Lung (tissue), 16 donors: ENCODE results near the gene SLC35B2. TPM values are rescaled to one million over a fixed set of nuclear protein-coding genes. Genes with fewer than 3 reads are reported as not detected.

Experiments
- ATAC-seq: fragments of 200-7000 bp; cut with Tn5 transposase; one replicate; pipeline ENCODE4 v1.9.1; 2020; ENCODE audit warnings: moderate number of reproducible peaks; ENCODE audit not compliant: insufficient read depth, low FRiP score
- DNase-seq, 3 donors: peaks; one replicate each; pipeline ENCODE4 v3.0.0-alpha.2; 2013 to 2017
- H3K27ac ChIP-seq, 2 donors: one replicate each; pipeline ENCODE4 v1.5.1; 2013; ENCODE audit warnings: mild to moderate bottlenecking in 2 of 2, moderate library complexity in 2 of 2, control low read depth in 1 of 2, inconsistent platforms in 1 of 2, low read depth in 1 of 2, low read length in 1 of 2
- H3K27me3 ChIP-seq, 3 donors: one replicate each; pipeline ENCODE4 v1.5.1; 2013; ENCODE audit warnings: low read length in 2 of 3; ENCODE audit not compliant: control insufficient read depth in 3 of 3, insufficient read depth in 3 of 3
- H3K36me3 ChIP-seq, 4 donors: one replicate each; pipeline ENCODE4 v1.5.1; 2013; ENCODE audit warnings: low read length in 4 of 4, mild to moderate bottlenecking in 1 of 4, moderate library complexity in 1 of 4; ENCODE audit not compliant: control insufficient read depth in 4 of 4, insufficient read depth in 4 of 4
- H3K4me1 ChIP-seq, 5 donors: one replicate each; pipeline ENCODE4 v1.5.1; 2013; ENCODE audit warnings: low read length in 5 of 5, mild to moderate bottlenecking in 2 of 5, moderate library complexity in 1 of 5; ENCODE audit not compliant: control insufficient read depth in 5 of 5, insufficient read depth in 5 of 5
- H3K4me3 ChIP-seq: one replicate; pipeline ENCODE4 v1.5.1; 2013; ENCODE audit warnings: mild to moderate bottlenecking, control low read depth, moderate library complexity
- H3K9ac ChIP-seq, 2 donors: one replicate each; pipeline ENCODE4 v1.5.1; 2013; ENCODE audit warnings: low read length in 2 of 2, control low read depth in 1 of 2; ENCODE audit not compliant: insufficient read depth in 1 of 2
- H3K9me3 ChIP-seq, 4 donors: one replicate each; pipeline ENCODE4 v1.5.1; 2013; ENCODE audit warnings: low read length in 3 of 4, mild to moderate bottlenecking in 1 of 4, moderate library complexity in 1 of 4; ENCODE audit not compliant: control insufficient read depth in 4 of 4, insufficient read depth in 3 of 4
- WGBS, 2 donors: extraction: QIAGEN DNeasy Blood & Tissue Kit; methylation state at CpG; one replicate each; pipeline ENCODE4 v1.1.7; 2013; 5-methylcytosine and 5-hydroxymethylcytosine counted together
- long read RNA-seq, 5 donors: transcript quantifications; one replicate each; lab custom pipeline, GENCODE V29; 2026
- polyA plus RNA-seq, 2 donors: library from polyadenylated mRNA; stranded (reverse); fragments of 200-250 nt; gene quantifications; one replicate each; pipeline ENCODE4 v1.2.1, GENCODE V29; 2013
- total RNA-seq, 2 donors: library from RNA; depleted of rRNA in 1 of 2; stranded (reverse); fragments of >200 nt in 1 of 2; gene quantifications; one replicate each; pipeline ENCODE4 v1.2.1, GENCODE V29; 2014 to 2021
- TF ChIP-seq, protein P1 (sequence below): IDR thresholded peaks from 2 replicates; pipeline ENCODE4 v1.5.1; 2012; ENCODE audit warnings: mild to moderate bottlenecking; ENCODE audit errors: control extremely low read depth, extremely low read depth
- donor health status: control.
- donor health status: control.
- donor health status: Bipolar disorder and iron deficiency.
- donor health status: healthy.
- donor health status: DM: yes; HTN: yes; CAD: no.

Gene SLC35B2, protein sequence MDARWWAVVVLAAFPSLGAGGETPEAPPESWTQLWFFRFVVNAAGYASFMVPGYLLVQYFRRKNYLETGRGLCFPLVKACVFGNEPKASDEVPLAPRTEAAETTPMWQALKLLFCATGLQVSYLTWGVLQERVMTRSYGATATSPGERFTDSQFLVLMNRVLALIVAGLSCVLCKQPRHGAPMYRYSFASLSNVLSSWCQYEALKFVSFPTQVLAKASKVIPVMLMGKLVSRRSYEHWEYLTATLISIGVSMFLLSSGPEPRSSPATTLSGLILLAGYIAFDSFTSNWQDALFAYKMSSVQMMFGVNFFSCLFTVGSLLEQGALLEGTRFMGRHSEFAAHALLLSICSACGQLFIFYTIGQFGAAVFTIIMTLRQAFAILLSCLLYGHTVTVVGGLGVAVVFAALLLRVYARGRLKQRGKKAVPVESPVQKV
- total RNA-seq, result 10 to 100 TPM; 29.9 to 44.4 TPM
- polyA plus RNA-seq, result 10 to 100 TPM; 15.0 to 39.9 TPM
- long read RNA-seq, donor 1, transcript SLC35B2-202 (4 exons, 2,043 nt), result major isoform, 24 of 29 reads
- long read RNA-seq, donor 1, partial matches to known transcripts, result 0 of 29 reads
- long read RNA-seq, donor 1, other reads (novel, unspliced or antisense), result 5 of 29 reads
- long read RNA-seq, donor 2, transcript SLC35B2-202 (4 exons, 2,043 nt), result major isoform, 8 of 8 reads
- long read RNA-seq, donor 2, partial matches to known transcripts, result 0 of 8 reads
- long read RNA-seq, donor 2, other reads (novel, unspliced or antisense), result 0 of 8 reads
- long read RNA-seq, donor 3, transcript SLC35B2-202 (4 exons, 2,043 nt), result major isoform, 7 of 7 reads
- long read RNA-seq, donor 3, partial matches to known transcripts, result 0 of 7 reads
- long read RNA-seq, donor 3, other reads (novel, unspliced or antisense), result 0 of 7 reads
- long read RNA-seq, donor 4, transcript SLC35B2-202 (4 exons, 2,043 nt), result major isoform, 6 of 8 reads
- long read RNA-seq, donor 4, partial matches to known transcripts, result 0 of 8 reads
- long read RNA-seq, donor 4, other reads (novel, unspliced or antisense), result 0 of 8 reads
- long read RNA-seq, donor 5, transcript SLC35B2-202 (4 exons, 2,043 nt), result major isoform, 27 of 28 reads
- long read RNA-seq, donor 5, partial matches to known transcripts, result 0 of 28 reads
- long read RNA-seq, donor 5, other reads (novel, unspliced or antisense), result 0 of 28 reads

DNA sequence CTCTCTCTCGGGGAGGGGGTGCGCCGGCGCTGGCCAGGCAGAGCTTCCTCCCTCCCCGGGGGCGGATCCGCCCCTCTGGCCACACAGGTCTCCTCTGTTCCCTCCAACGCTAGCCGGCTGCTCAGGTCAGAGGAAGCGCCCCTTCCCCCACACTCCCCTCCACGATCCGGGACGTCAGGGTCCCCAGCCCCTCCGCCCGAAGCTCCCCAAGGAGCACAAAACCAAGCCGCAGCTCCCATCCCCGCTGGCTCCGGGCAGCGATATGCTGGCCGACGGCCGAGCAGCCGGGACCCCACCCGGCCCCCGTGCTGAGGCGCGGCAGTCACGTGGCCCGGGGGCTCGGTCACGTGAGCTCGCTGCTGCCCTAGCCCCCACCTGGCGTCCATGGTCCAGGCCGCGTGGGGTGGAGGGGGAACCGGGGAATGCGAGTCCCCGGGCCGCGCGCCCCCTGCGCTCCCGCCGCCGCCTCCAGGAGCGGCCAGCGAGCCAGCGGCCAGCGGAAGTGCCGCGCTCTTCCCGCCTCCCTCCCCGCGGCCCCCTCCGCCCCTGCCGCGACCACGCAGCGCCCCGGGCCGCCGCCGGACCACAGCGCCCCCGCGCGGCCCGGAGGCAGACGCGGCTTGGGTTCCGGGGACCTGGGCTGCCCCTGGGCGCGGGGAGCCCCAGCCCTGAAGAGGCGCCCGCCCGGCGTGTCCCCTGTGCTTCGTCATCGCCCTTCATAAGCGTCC lies at the start of gene SLC35B2:
SLC35B2 (minus strand) TSS at position 504 of the 728 bp plus-strand sequence; CDS start at position 386, 118 bp downstream.
- Histone ChIP-seq H3K4me3 (peak within 1 kb of the TSS; percentile 83), H3K9ac (peak within 1 kb of the TSS; percentile 50 to 52), H3K9me3 (no peaks in the 10 kb centered on the region), H3K36me3 (peaks cover 18 to 45% (median 32%) of the 10 kb centered on the region in 4 donors), H3K27ac (peak within 1 kb of the TSS; percentile 89), H3K4me1 (peaks cover 0 to 19% (median 5%) of the 10 kb centered on the region in 5 donors), H3K27me3 (no peaks in the 10 kb centered on the region)
- peak; percentile 87 to 92 (median 88) for DNase-seq
- ATAC-seq, result peak; percentile 75
- WGBS, 2 donors, result 1% methylated on average over 68 to 80 of the region's 80 CpGs
- TF ChIP-seq, protein P1, sequence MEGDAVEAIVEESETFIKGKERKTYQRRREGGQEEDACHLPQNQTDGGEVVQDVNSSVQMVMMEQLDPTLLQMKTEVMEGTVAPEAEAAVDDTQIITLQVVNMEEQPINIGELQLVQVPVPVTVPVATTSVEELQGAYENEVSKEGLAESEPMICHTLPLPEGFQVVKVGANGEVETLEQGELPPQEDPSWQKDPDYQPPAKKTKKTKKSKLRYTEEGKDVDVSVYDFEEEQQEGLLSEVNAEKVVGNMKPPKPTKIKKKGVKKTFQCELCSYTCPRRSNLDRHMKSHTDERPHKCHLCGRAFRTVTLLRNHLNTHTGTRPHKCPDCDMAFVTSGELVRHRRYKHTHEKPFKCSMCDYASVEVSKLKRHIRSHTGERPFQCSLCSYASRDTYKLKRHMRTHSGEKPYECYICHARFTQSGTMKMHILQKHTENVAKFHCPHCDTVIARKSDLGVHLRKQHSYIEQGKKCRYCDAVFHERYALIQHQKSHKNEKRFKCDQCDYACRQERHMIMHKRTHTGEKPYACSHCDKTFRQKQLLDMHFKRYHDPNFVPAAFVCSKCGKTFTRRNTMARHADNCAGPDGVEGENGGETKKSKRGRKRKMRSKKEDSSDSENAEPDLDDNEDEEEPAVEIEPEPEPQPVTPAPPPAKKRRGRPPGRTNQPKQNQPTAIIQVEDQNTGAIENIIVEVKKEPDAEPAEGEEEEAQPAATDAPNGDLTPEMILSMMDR, result peak; percentile 48

DNA sequence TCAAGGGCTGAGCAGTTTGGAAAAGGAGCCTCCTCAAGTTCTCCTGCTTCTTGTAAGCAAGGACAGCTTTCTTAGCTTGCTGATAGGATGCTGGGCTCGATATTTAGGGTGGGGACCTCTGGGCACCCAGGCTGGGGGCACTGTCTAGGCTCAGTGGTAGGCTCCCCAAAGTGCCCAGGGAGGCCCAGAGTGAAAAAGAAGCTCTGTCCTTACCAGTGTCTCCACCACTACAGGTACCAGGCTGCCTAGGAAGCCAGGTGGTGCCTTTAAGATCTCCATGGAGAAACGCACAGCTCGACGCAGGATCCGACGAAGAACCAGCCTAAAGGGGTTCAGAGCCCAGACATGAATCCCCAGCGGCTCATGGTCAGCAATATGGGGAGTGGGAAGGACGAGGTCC lies 49.4 kb upstream of the SLC35B2 start:
- ATAC-seq, result no peak
- H3K27ac ChIP-seq, result no peak overlapping the region
- 94 to 95% methylated on average over 8 of the region's 8 CpGs for WGBS, 2 donors
- DNase-seq, result no peak
- TF ChIP-seq, protein P1, result no peak
- no peak overlapping the region for H3K9ac ChIP-seq
- no peaks in the 10 kb centered on the region for H3K4me1 ChIP-seq
- peaks cover 0 to 77% (median 55%) of the 10 kb centered on the region in 4 donors for H3K36me3 ChIP-seq
- H3K9me3 ChIP-seq, result peaks cover 0 to 2% (median 0%) of the 10 kb centered on the region in 4 donors
- H3K27me3 ChIP-seq, result no peaks in the 10 kb centered on the region
- no peak overlapping the region for H3K4me3 ChIP-seq

DNA sequence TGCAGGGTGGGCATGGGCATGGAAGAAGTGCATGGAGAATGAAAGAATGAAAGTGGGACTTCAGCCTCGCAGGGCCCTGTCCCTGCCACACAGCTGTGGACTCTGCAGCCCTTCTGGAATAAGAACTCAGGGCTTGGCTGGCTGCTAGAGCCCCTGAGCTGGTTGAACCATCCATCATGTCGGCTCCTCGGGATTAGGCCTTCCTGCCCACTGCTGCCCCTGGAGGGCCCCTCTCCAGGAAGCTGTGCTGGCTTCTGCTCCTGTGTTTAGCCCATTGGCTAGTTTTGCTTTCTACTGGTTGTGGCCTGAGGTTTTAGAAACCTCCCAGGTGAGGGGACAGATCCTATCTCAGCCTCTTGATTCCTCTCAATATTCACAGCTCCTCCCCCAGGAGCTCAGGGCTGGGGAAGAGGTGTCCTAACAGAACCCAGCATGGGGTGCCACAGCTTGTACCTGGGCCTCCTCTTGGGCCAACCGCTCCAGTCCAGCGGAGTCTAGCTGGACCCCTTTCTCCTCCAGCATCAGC lies 47.9 kb upstream of the SLC35B2 start:
- DNase-seq (no peak), ATAC-seq (no peak)
- H3K27me3 ChIP-seq, result no peaks in the 10 kb centered on the region
- WGBS, 2 donors, result 86 to 87% methylated on average over 5 of the region's 5 CpGs
- no peaks in the 10 kb centered on the region for H3K4me1 ChIP-seq
- peaks cover 0 to 84% (median 53%) of the 10 kb centered on the region in 4 donors for H3K36me3 ChIP-seq
- peaks cover 0 to 2% (median 0%) of the 10 kb centered on the region in 4 donors for H3K9me3 ChIP-seq
- H3K27ac ChIP-seq, result no peak overlapping the region
- TF ChIP-seq, protein P1, result no peak
- no peak overlapping the region for H3K9ac ChIP-seq
- no peak overlapping the region for H3K4me3 ChIP-seq
